K562 (cell line): Measurements from ENCODE around the gene ANKRD65. TPM values are rescaled to one million over a fixed set of nuclear protein-coding genes. Genes with fewer than 3 reads are reported as not detected.
A peak's percentile ranks its signal among the peaks of the same experiment; 100 is the strongest.

Experiments
- ATAC-seq: fragments of 200-7000 bp; cut with Tn5 transposase; 3 replicates; pipeline ENCODE4 v1.9.1; 2020; ENCODE audit warnings: moderate library complexity
- BruUV-seq: library from RNA; stranded (reverse); fragments of 400-500 nt; replicated peaks from 2 replicates; lab custom pipeline; 2021; lab: Mats Ljungman, UMichigan
- CTCF ChIA-PET: fragments of 300-600 bp; formaldehyde crosslinking; extraction: SDS; loops from one replicate; lab custom pipeline; 2021; ENCODE audit warnings: low intra/inter-chr PET ratio; lab: Yijun Ruan, JAX
- POLR2A ChIA-PET: fragments of 300-600, 350-650 bp; sonication (Branson Sonifier 250); formaldehyde crosslinking; extraction: SDS; loops from one replicate; lab custom pipeline; 2021; ENCODE audit warnings: antibody characterized with exemption, inconsistent platforms; lab: Yijun Ruan, JAX
- DNase-seq, 4 experiments: peaks; one replicate each; pipeline versions ENCODE4 v3.0.0 to v3.0.0-alpha.2; 2011 to 2018; ENCODE audit warnings: low spot score in 3 of 4, mixed read lengths in 3 of 4; ENCODE audit errors: extremely low read depth in 1 of 4
- FAIRE-seq: peaks from 2 replicates; lab custom pipeline; 2011; peaks lifted over from hg19 to GRCh38; lab: Jason Lieb, UNC
- H2AFZ ChIP-seq: 2 replicates; pipeline ENCODE4 v1.6.0; 2011; ENCODE audit warnings: low read depth, low read length, control low read depth, inconsistent platforms
- H3K27ac ChIP-seq: fragments of 200-600 bp; 3 replicates; pipeline ENCODE4 v1.8.0; 2011; ENCODE audit warnings: low read depth, mild to moderate bottlenecking, control low read depth, inconsistent platforms, low read length, moderate library complexity, mixed read lengths; ENCODE audit errors: extremely low read depth
- H3K27me3 ChIP-seq, 2 experiments: fragments of 300-600 bp in 1 of 2; 2 replicates in 1 of 2; 3 replicates in 1 of 2; pipeline versions ENCODE4 v1.6.0 to v1.8.0; 2011; ENCODE audit warnings: inconsistent platforms in 2 of 2, low read length in 2 of 2, mild to moderate bottlenecking in 1 of 2, mixed read lengths in 1 of 2, moderate library complexity in 1 of 2; ENCODE audit not compliant: control insufficient read depth in 2 of 2, insufficient read depth in 2 of 2
- H3K36me3 ChIP-seq: fragments of 300-600 bp; 3 replicates; pipeline ENCODE4 v1.8.0; 2011; ENCODE audit warnings: mild to moderate bottlenecking, low read length, inconsistent platforms; ENCODE audit not compliant: control insufficient read depth, insufficient read depth
- H3K4me1 ChIP-seq, 2 experiments: fragments of 200-600 bp in 1 of 2; replicated peaks in 1 of 2; 2 replicates in 1 of 2; 3 replicates in 1 of 2; pipeline versions ENCODE4 v1.5.1 to v1.8.0; 2011; ENCODE audit warnings: inconsistent platforms in 2 of 2, low read length in 2 of 2, mild to moderate bottlenecking in 1 of 2, mixed read lengths in 1 of 2, moderate library complexity in 1 of 2; ENCODE audit not compliant: control insufficient read depth in 2 of 2, insufficient read depth in 2 of 2
- H3K4me2 ChIP-seq: 2 replicates; pipeline ENCODE4 v1.6.1; 2011; ENCODE audit warnings: low read length, control low read depth, inconsistent platforms, mixed read lengths; ENCODE audit not compliant: insufficient read depth
- H3K4me3 ChIP-seq: fragments of 200-600 bp; sonication (generic), shearing (Covaris generic); 2 replicates; pipeline ENCODE4 v1.5.1; 2016; ENCODE audit warnings: control low read depth, inconsistent platforms
- H3K79me2 ChIP-seq: fragments of 200-600 bp; 3 replicates; pipeline ENCODE4 v1.8.0; 2011; ENCODE audit warnings: low read length, inconsistent platforms; ENCODE audit not compliant: control insufficient read depth, insufficient read depth
- H3K9ac ChIP-seq, 2 experiments: 2 replicates each; pipeline versions ENCODE4 v1.6.0 to v1.6.1; 2011; ENCODE audit warnings: low read depth in 2 of 2, low read length in 2 of 2, control low read depth in 1 of 2, inconsistent platforms in 1 of 2, mild to moderate bottlenecking in 1 of 2, mixed read lengths in 1 of 2; ENCODE audit not compliant: insufficient read depth in 1 of 2
- H3K9me1 ChIP-seq: one replicate; pipeline ENCODE4 v1.6.0; 2011; ENCODE audit warnings: inconsistent platforms, mild to moderate bottlenecking, low read length, moderate library complexity; ENCODE audit not compliant: control insufficient read depth, insufficient read depth
- H3K9me3 ChIP-seq: replicated peaks from 2 replicates; pipeline ENCODE4 v1.5.1; 2011; ENCODE audit warnings: low read depth, low read length, inconsistent platforms; ENCODE audit not compliant: control insufficient read depth, insufficient read depth
- H4K20me1 ChIP-seq: replicated peaks from 2 replicates; pipeline ENCODE4 v1.6.1; 2011; ENCODE audit warnings: low read length, inconsistent platforms, mixed read lengths; ENCODE audit not compliant: control insufficient read depth, insufficient read depth
- ATF2 ChIP-seq: sonication (generic); formaldehyde crosslinking; IDR thresholded peaks from 2 replicates; pipeline ENCODE4 v1.8.1; 2022; ENCODE audit warnings: missing genetic modification reagents
- EP400 ChIP-seq: fragments of 450-650 bp; IDR thresholded peaks from 2 replicates; pipeline ENCODE4 v1.6.1; 2017; ENCODE audit warnings: antibody characterized with exemption, mild to moderate bottlenecking, moderate library complexity
- GATAD2B ChIP-seq: fragments of 450-650 bp; IDR thresholded peaks from 2 replicates; pipeline ENCODE4 v1.6.1; 2017; ENCODE audit warnings: mild to moderate bottlenecking, borderline replicate concordance
- HBP1 ChIP-seq: fragments of 450-650 bp; formaldehyde crosslinking; IDR thresholded peaks from 2 replicates; pipeline ENCODE4 v1.4.0; 2022; ENCODE audit warnings: missing genetic modification characterization
- MTA1 ChIP-seq: fragments of 450-650 bp; IDR thresholded peaks from 2 replicates; pipeline ENCODE4 v1.6.1; 2017; ENCODE audit warnings: borderline replicate concordance
- NFIC ChIP-seq: fragments of 450-650 bp; IDR thresholded peaks from 2 replicates; pipeline ENCODE4 v1.6.1; 2017; ENCODE audit warnings: mild to moderate bottlenecking, inconsistent platforms
- POLR2AphosphoS5 ChIP-seq: IDR thresholded peaks from 2 replicates; pipeline ENCODE4 v1.6.1; 2011; ENCODE audit warnings: mild to moderate bottlenecking, low read depth, low read length, moderate library complexity; ENCODE audit not compliant: control insufficient read depth, insufficient read depth
- SRF ChIP-seq, 2 experiments: fragments of 250-450, 450-650 bp in 1 of 2; sonication (Bioruptor Pico) in 1 of 2; sonication (generic) in 1 of 2; formaldehyde crosslinking; IDR thresholded peaks; 2 replicates each; pipeline versions ENCODE4 v1.5.0 to v1.5.1; 2020 to 2022; ENCODE audit warnings: mild to moderate bottlenecking in 1 of 2, missing genetic modification reagents in 1 of 2
- TEAD4 ChIP-seq, 2 experiments: sonication (generic) in 1 of 2; formaldehyde crosslinking in 1 of 2; IDR thresholded peaks; 2 replicates each; pipeline versions ENCODE4 v1.6.1 to v1.8.0; 2012 to 2022; ENCODE audit warnings: borderline replicate concordance in 1 of 2, inconsistent platforms in 1 of 2, low read length in 1 of 2, mild to moderate bottlenecking in 1 of 2, missing genetic modification reagents in 1 of 2
- TFE3 ChIP-seq: fragments of 450-650 bp; formaldehyde crosslinking; IDR thresholded peaks from 2 replicates; pipeline ENCODE4 v1.4.0; 2020; ENCODE audit warnings: mild to moderate bottlenecking, mixed read lengths
- THAP7 ChIP-seq: fragments of 250-450 bp; sonication (Bioruptor Pico); IDR thresholded peaks from 2 replicates; pipeline ENCODE4 v1.5.0; 2021
- ZNF212 ChIP-seq: fragments of 450-650 bp; formaldehyde crosslinking; IDR thresholded peaks from 2 replicates; pipeline ENCODE4 v1.4.0; 2020; ENCODE audit warnings: mild to moderate bottlenecking
- ZNF445 ChIP-seq: fragments of 250-450 bp; sonication (Bioruptor Pico); IDR thresholded peaks from 2 replicates; pipeline ENCODE4 v1.4.0; 2020; ENCODE audit warnings: low read depth, mild to moderate bottlenecking, moderate library complexity
- ZNF668 ChIP-seq: fragments of 250-450 bp; sonication (Bioruptor Pico); IDR thresholded peaks from 2 replicates; pipeline ENCODE4 v1.8.0; 2022; ENCODE audit warnings: mild to moderate bottlenecking, inconsistent platforms
- WGBS: fragments of 100-300 bp; shearing (Covaris generic); methylation state at CpG from one replicate; pipeline ENCODE4 v1.1.6; 2016; ENCODE audit warnings: low coverage, mixed read lengths; ENCODE audit not compliant: insufficient coverage; ENCODE audit errors: missing lambda C conversion rate; 5-methylcytosine and 5-hydroxymethylcytosine counted together
- in situ Hi-C: fragments of 300-500 bp; cut with MboI; formaldehyde crosslinking; loops from 4 replicates; pipeline ENCODE4 v1.15.0; 2018; ENCODE audit warnings: inconsistent platforms, mixed read lengths
- intact Hi-C: fragments of 100-400 bp; cut with micrococcal nuclease; formaldehyde crosslinking; loops from 2 replicates; pipeline ENCODE4 v1.14.2; 2022
- polyA plus RNA-seq, 8 experiments: library from polyadenylated mRNA; depleted of rRNA in 4 of 8; stranded (reverse) in 5 of 8; unstranded in 3 of 8; fragments of >200 nt; fragmentation: Nextera tagmentation in 2 of 8; fragmentation: Illumina TruSeq in 1 of 8; extraction: Ambion mirVana in 2 of 8; extraction: Trizol in 1 of 8; gene quantifications; 2 replicates each; pipeline versions ENCODE4 v1.2.1 to v1.2.3, GENCODE V29; 2011 to 2014; ENCODE audit warnings: inconsistent platforms in 1 of 8, missing spikeins in 1 of 8
- total RNA-seq, 7 experiments: library from RNA; depleted of rRNA in 6 of 7; stranded (reverse); fragments of >200 nt in 6 of 7; fragmentation: Illumina TruSeq in 2 of 7; extraction: Trizol in 2 of 7; gene quantifications; 2 replicates each; pipeline versions ENCODE4 v1.2.1 to v1.2.3, GENCODE V29; 2011 to 2021; ENCODE audit warnings: low replicate concordance in 1 of 7

The ANKRD65 gene
- total and polyA plus RNA-seq, 9 of the 15 experiments (the other 6 are each of a cell fraction or from before 2014, with no cell fraction given), result not detected

- no peak for TF ChIP-seq THAP7 (CRISPR knock-in tag)
- TF ChIP-seq ZNF445, result no peak
Observed at GRCh38 chr1:1399187-1399871, 21.7 kb downstream of the ANKRD65 start, which contains the start of gene CCNL2 (continued).

GRCh38 chr1:1398677-1399186 is 22.3 kb downstream of the ANKRD65 start:
- BruUV-seq, result no TSS peak
- Histone ChIP-seq H3K27ac (peak overlapping the region; percentile 98), H2AFZ (peak overlapping the region; percentile 89), H3K9ac (peak overlapping the region; percentile 96 to 100), H3K27me3 (no peaks in the 10 kb centered on the region), H4K20me1 (peaks cover 14% of the 10 kb centered on the region), H3K4me2 (peak overlapping the region; percentile 98), H3K9me3 (no peaks in the 10 kb centered on the region), H3K9me1 (peaks cover 8% of the 10 kb centered on the region), H3K79me2 (peaks cover 76% of the 10 kb centered on the region), H3K4me3 (peak overlapping the region; percentile 100), H3K36me3 (peaks cover 76% of the 10 kb centered on the region), H3K4me1 (peaks cover 19 to 43% of the 10 kb centered on the region in 2 experiments)
- under 1% methylated on average over 42 of the region's 54 CpGs for WGBS
- intact Hi-C loops (loop anchor here (1.0 to 10.0 kb wide), 2 partner anchors 23 to 116 kb away; partner anchors contain the start of genes ATAD3A and AURKAIP1), in situ Hi-C loops (no loop called here)
- peak; percentile 0; the same call in 2 of the 3 replicates for ATAC-seq
- ChIA-PET CTCF (interaction anchor here (1.4 kb wide), 1 partner anchor 42 kb away, joined by 3 read pairs; no protein-coding TSS in a partner anchor), POLR2A (interaction anchor here (0.7 to 5.2 kb wide), 17 partner anchors 9 to 440 kb away, joined by 3 to 58 read pairs (median 4); partner anchors contain the start of genes ANKRD65, AURKAIP1 and MRPL20)
- FAIRE-seq, result no peak
- DNase-seq, result peak in 2 of 4 experiments; percentile 73
- TF ChIP-seq TEAD4 (IDR thresholded peaks at IDR 0.05; ENCODE audit: low read length), result no peak
- TF ChIP-seq TEAD4 (CRISPR knock-in tag; IDR thresholded peaks at IDR 0.05; ENCODE audit: borderline replicate concordance), result no peak
- TF ChIP-seq GATAD2B, result no peak
- TF ChIP-seq NFIC, result no peak
- no peak for TF ChIP-seq ZNF212 (CRISPR knock-in tag)
- no peak for TF ChIP-seq ZNF668 (CRISPR knock-in tag)
- TF ChIP-seq EP400, result no peak
- TF ChIP-seq SRF (CRISPR knock-in tag; IDR thresholded peaks at IDR 0.05), result 0 out of 4 replicates have a peak, but pooled peaks of 1 of the 2 experiments have one; percentile 51
- no peak for TF ChIP-seq TFE3 (CRISPR knock-in tag)
- TF ChIP-seq MTA1, result no peak
- no peak for TF ChIP-seq HBP1 (CRISPR knock-in tag)
- TF ChIP-seq ATF2 (CRISPR knock-in tag), result peak; percentile 46; the same call in 1 of the 2 replicates
- no peak for TF ChIP-seq POLR2AphosphoS5
